MCF 10A (cell line): ENCODE measurements around the gene PTGES2. TPM values are rescaled to one million over a fixed set of nuclear protein-coding genes. Genes with fewer than 3 reads are reported as not detected.

ENCODE experiments used
- BruUV-seq: library from RNA; stranded (reverse); fragments of 400-500 nt; replicated peaks from 2 replicates; lab custom pipeline; 2021; lab: Mats Ljungman, UMichigan
- CTCF ChIA-PET: fragments of 300-600 bp; sonication (Branson Sonifier 250); formaldehyde crosslinking; extraction: SDS; loops from one replicate; lab custom pipeline; 2021; ENCODE audit warnings: antibody characterized with exemption, inconsistent platforms; lab: Yijun Ruan, JAX
- POLR2A ChIA-PET: fragments of 300-600, 350-650 bp; sonication (Branson Sonifier 250); formaldehyde crosslinking; extraction: SDS; loops from one replicate; lab custom pipeline; 2020; ENCODE audit warnings: antibody characterized with exemption, inconsistent platforms; lab: Yijun Ruan, JAX
- DNase-seq: peaks from one replicate; pipeline ENCODE4 v3.0.0-alpha.2; 2018; ENCODE audit not compliant: unreplicated experiment
- H3K27ac Mint-ChIP-seq: one replicate; pipeline ENCODE4 v1.8.0; 2022; ENCODE audit warnings: mild to moderate bottlenecking, low read depth, mixed read lengths; ENCODE audit not compliant: unreplicated experiment
- H3K27me3 Mint-ChIP-seq: one replicate; pipeline ENCODE4 v1.8.0; 2022; ENCODE audit warnings: mixed read lengths; ENCODE audit not compliant: insufficient read depth, unreplicated experiment
- H3K36me3 Mint-ChIP-seq: one replicate; pipeline ENCODE4 v1.8.0; 2022; ENCODE audit warnings: mild to moderate bottlenecking, moderate library complexity, mixed read lengths; ENCODE audit not compliant: insufficient read depth, unreplicated experiment
- H3K4me1 Mint-ChIP-seq: one replicate; pipeline ENCODE4 v1.8.0; 2022; ENCODE audit warnings: mixed read lengths; ENCODE audit not compliant: insufficient read depth, unreplicated experiment
- H3K4me3 Mint-ChIP-seq: one replicate; pipeline ENCODE4 v1.8.0; 2022; ENCODE audit warnings: mild to moderate bottlenecking, moderate library complexity, mixed read lengths; ENCODE audit not compliant: unreplicated experiment
- H3K9me3 Mint-ChIP-seq: one replicate; pipeline ENCODE4 v1.8.0; 2022; ENCODE audit warnings: mixed read lengths; ENCODE audit not compliant: unreplicated experiment
- intact Hi-C: fragments of 100-400 bp; cut with micrococcal nuclease; formaldehyde crosslinking; loops from 2 replicates; pipeline ENCODE4 v1.14.1; 2022
- total RNA-seq: library from RNA; stranded (reverse); gene quantifications from 2 replicates; pipeline ENCODE4 v1.2.3, GENCODE V29; 2022
- TF ChIP-seq, protein P1 (sequence below): fragments of 200-600 bp; IDR thresholded peaks from one replicate; pipeline ENCODE4 v1.8.0; 2022; ENCODE audit warnings: antibody characterized with exemption, mild to moderate bottlenecking; ENCODE audit not compliant: unreplicated experiment

The PTGES2 gene
- total RNA-seq, 1 experiment from 2014 or later = 130 TPM

DNA sequence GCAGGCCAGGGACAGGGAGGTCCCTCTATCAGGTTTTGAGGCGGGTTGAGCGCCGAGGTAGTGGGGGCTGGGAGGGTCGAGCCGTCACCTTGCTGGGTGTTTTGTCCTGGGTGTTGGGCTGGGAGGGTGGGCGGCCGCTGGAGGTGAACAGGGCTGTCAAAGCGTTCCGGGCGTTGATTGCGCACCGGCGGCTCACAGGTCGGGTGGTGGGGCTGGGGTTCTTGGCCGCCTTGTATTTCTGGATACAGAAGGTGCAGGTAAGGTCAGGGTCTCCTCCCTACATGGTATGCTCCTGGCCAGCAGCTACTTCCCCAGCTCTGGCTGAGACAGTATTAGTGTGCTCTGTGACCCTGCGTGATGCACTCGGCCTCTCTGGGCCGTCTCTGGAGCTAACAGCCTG, 38.6 kb upstream of the PTGES2 start:
- intact Hi-C loops = no loop called here
- ChIA-PET POLR2A (interaction anchor here (0.6 kb wide), 1 partner anchor 17 kb away, joined by 3 read pairs; no protein-coding TSS in a partner anchor), CTCF (no interaction called here)
- Mint-ChIP-seq H3K4me1 (peaks cover 9% of the 10 kb centered on the region), H3K36me3 (peaks cover 67% of the 10 kb centered on the region), H3K27ac (no peak overlapping the region), H3K27me3 (no peaks in the 10 kb centered on the region), H3K9me3 (no peaks in the 10 kb centered on the region), H3K4me3 (no peak overlapping the region)
- TF ChIP-seq, protein P1, sequence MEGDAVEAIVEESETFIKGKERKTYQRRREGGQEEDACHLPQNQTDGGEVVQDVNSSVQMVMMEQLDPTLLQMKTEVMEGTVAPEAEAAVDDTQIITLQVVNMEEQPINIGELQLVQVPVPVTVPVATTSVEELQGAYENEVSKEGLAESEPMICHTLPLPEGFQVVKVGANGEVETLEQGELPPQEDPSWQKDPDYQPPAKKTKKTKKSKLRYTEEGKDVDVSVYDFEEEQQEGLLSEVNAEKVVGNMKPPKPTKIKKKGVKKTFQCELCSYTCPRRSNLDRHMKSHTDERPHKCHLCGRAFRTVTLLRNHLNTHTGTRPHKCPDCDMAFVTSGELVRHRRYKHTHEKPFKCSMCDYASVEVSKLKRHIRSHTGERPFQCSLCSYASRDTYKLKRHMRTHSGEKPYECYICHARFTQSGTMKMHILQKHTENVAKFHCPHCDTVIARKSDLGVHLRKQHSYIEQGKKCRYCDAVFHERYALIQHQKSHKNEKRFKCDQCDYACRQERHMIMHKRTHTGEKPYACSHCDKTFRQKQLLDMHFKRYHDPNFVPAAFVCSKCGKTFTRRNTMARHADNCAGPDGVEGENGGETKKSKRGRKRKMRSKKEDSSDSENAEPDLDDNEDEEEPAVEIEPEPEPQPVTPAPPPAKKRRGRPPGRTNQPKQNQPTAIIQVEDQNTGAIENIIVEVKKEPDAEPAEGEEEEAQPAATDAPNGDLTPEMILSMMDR = no peak
- TSS peak; percentile 57 for BruUV-seq
- DNase-seq = no peak

DNA sequence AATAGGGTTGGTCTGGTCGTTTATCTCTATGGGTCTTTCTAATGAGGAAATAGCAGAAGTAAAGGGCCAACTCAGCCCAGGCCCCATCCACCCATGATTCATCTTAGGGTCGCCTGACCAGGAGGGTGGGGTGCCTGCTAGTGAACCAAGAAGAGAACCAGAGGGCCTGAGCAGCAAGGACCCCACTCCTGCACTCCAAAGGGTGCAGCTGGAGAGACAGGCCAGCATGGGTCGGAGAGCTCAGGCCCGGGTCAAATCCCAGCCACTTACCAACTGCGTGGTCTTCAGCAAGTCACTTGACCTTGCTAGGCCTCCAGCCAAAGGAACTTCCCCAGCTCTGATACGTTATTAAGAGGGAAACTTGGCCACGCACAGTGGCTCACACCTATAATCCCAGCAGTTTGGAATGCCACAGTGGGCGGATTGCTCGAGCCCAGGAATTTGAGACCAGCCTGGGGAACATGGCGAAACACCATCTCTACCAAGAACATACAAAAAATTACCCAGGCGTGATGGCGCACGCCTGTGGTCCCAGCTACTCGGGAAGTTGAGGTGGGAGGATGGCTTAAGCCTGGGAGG, 36.9 kb upstream of the PTGES2 start:
- intact Hi-C loops = no loop called here
- POLR2A ChIA-PET = interaction anchor here (0.9 kb wide), 1 partner anchor 27 kb away, joined by 3 read pairs; the partner anchor contains the start of gene CIZ1
- Mint-ChIP-seq H3K4me3 (no peak overlapping the region), H3K36me3 (peaks cover 60% of the 10 kb centered on the region), H3K27me3 (no peaks in the 10 kb centered on the region), H3K4me1 (peaks cover 14% of the 10 kb centered on the region), H3K27ac (no peak overlapping the region), H3K9me3 (no peaks in the 10 kb centered on the region)
- BruUV-seq = no TSS peak
- CTCF ChIA-PET = no interaction called here
- peak; percentile 14 for DNase-seq
- TF ChIP-seq, protein P1 = no peak

DNA sequence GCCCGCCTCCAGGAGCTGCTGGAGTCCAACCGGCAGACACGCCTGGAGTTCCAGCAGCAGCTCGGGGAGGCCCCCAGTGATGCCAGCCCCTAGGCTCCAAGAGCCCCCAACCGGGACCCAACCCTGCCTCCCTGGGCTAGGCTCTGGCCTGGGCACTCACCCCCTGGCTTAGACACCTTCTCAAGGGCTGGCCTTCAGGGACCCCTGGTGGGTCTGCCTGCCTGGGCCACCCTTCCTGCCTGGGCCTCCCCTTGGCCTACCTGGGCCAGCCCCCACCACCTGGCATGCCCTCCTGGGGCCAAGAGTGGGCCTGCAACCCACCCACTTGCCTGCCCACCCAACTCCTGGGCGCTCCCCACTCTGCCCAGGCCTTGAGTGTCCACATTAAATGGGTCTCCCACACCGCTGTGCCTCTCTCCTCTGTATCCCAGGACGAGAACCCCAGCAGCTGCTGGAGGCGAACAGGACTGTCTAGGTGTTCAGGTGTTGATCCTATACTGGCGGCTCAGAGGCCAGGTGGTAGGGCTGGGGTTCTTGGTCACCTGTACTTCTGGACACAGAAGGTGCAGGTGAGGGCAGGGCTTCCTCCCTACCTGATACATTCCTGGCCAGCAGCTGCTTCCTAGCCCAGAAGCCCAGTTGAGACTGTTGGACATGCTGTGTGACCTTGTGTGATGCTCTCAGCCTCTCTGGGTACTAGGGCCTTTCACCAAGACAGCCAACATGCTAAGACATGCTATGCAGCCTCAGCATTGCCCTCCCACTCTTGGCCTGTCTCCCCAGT, 36.2 kb upstream of the PTGES2 start:
- CTCF ChIA-PET = no interaction called here
- DNase-seq = no peak

DNA sequence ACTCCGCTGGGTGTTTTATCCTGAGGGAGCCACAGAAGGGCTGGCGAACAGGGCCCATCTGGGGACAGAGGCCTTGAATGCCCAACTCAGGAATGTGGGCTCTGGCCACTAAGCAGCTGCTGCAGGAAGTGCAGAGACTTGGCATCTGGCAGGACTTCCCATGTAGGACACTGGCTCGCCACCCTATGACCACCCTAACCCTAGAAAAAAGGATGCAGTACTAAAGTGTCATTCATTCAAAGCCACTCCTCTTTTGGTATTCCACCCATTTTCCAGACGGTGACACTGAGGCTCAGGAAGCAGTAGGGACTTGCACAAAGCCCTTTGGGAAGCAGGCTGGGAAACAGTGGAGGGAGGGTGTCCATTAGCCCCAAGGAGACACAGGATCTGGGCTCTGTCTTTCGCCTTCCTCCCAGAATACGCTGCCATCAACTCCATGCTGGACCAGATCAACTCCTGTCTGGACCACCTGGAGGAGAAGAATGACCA, 35.5 kb upstream of the PTGES2 start:
- ChIA-PET CTCF (no interaction called here), POLR2A (no interaction called here)
- H3K36me3 Mint-ChIP-seq = peaks cover 48% of the 10 kb centered on the region
- TF ChIP-seq, protein P1 = no peak
- no peak for DNase-seq
- intact Hi-C loops = no loop called here
- no peak overlapping the region for H3K4me3 Mint-ChIP-seq
- no peaks in the 10 kb centered on the region for H3K9me3 Mint-ChIP-seq
- no peak overlapping the region for H3K27ac Mint-ChIP-seq
- peaks cover 18% of the 10 kb centered on the region for H3K4me1 Mint-ChIP-seq
- BruUV-seq = no TSS peak
- no peaks in the 10 kb centered on the region for H3K27me3 Mint-ChIP-seq

More for the DNA sequence above, 36.2 kb upstream of the PTGES2 start:
- TF ChIP-seq, protein P1 = no peak
- Mint-ChIP-seq H3K4me3 (no peak overlapping the region), H3K9me3 (no peaks in the 10 kb centered on the region), H3K27ac (no peak overlapping the region), H3K27me3 (no peaks in the 10 kb centered on the region), H3K4me1 (peaks cover 18% of the 10 kb centered on the region), H3K36me3 (peaks cover 54% of the 10 kb centered on the region)
- TSS peak; percentile 32 for BruUV-seq
- POLR2A ChIA-PET = interaction anchor here (0.9 kb wide), 1 partner anchor 27 kb away, joined by 3 read pairs; the partner anchor contains the start of gene CIZ1
- intact Hi-C loops = no loop called here
